Central memory CD4-positive, alpha-beta T cell (primary cell): Measurements from ENCODE around the gene ENDOV.

Experiments
- DNase-seq: peaks from one replicate; pipeline ENCODE4 v3.0.0; 2022

The ENDOV gene

GRCh38 chr17:80471922-80472321, 57.0 kb downstream of the ENDOV start:
- no peak for DNase-seq

- no peak for DNase-seq
Measured at GRCh38 chr17:80472996-80473395, 58.0 kb downstream of the ENDOV start.

GRCh38 chr17:80473701-80474100, 58.7 kb downstream of the ENDOV start:
- no peak for DNase-seq

GRCh38 chr17:80474231-80474960, 59.4 kb downstream of the ENDOV start:
- DNase-seq, result no peak

- DNase-seq, result no peak
Measured at GRCh38 chr17:80474961-80475909, 60.3 kb downstream of the ENDOV start.

GRCh38 chr17:80475910-80476876, 61.2 kb downstream of the ENDOV start, which contains the start of gene NPTX1:
Gene NPTX1, minus strand, starts transcription at chr17:80476607. Its CDS starts 161 bp downstream, at chr17:80476446.
- DNase-seq, result no peak

- DNase-seq, result no peak
Measured at GRCh38 chr17:80476877-80477646, 62.1 kb downstream of the ENDOV start.

- DNase-seq, result no peak
Measured at GRCh38 chr17:80477647-80478478, 62.9 kb downstream of the ENDOV start.

- DNase-seq, result no peak
Measured at GRCh38 chr17:80478487-80479245, 63.7 kb downstream of the ENDOV start.

- DNase-seq, result no peak
Measured at GRCh38 chr17:80479246-80479566, 64.2 kb downstream of the ENDOV start.

GRCh38 chr17:80480248-80480647, 65.3 kb downstream of the ENDOV start:
- no peak for DNase-seq

- no peak for DNase-seq
Measured at GRCh38 chr17:80481284-80482057, 66.5 kb downstream of the ENDOV start.

GRCh38 chr17:80482058-80482318, 67.0 kb downstream of the ENDOV start:
- DNase-seq, result no peak

- DNase-seq, result no peak
Measured at GRCh38 chr17:80482555-80483308, 67.8 kb downstream of the ENDOV start.

- DNase-seq, result no peak
Measured at GRCh38 chr17:80485846-80486245, 70.9 kb downstream of the ENDOV start.

- DNase-seq, result no peak
Measured at GRCh38 chr17:80486692-80487091, 71.7 kb downstream of the ENDOV start.

- DNase-seq, result no peak
Measured at GRCh38 chr17:80487511-80487910, 72.5 kb downstream of the ENDOV start.
